ENCODE results near the gene BHLHE40.

GRCh38 chr3:5002174-5002870, 23.1 kb downstream of the BHLHE40 start:
- no peak for TF ChIP-seq RFX5 (IDR thresholded peaks at IDR 0.05; ENCODE audit: borderline replicate concordance, low read depth, low read length)
- no peak for TF ChIP-seq POLR2A (IDR thresholded peaks at IDR 0.05; ENCODE audit: control extremely low read depth in 1 of 2, low read depth in 2 of 2, low read length in 2 of 2)
- TF ChIP-seq ZNF274 (IDR thresholded peaks at IDR 0.05; ENCODE audit: borderline replicate concordance, extremely low read depth, low read length): no peak
- TF ChIP-seq EZH2 (IDR thresholded peaks at IDR 0.05; ENCODE audit: low read depth, low read length, severe bottlenecking): no peak
